Body of pancreas (tissue), 4 donors: ENCODE results near the gene STON1.

Experiments used
- POLR2A ChIP-seq, 3 donors: fragments of 450-650 bp; IDR thresholded peaks; one replicate each; pipeline ENCODE4 v1.6.1; 2016; ENCODE audit warnings: antibody characterized with exemption in 3 of 3, mild to moderate bottlenecking in 2 of 3
- TF ChIP-seq, protein P1 (sequence below), 7 experiments: fragments of 450-650 bp in 4 of 7; fragments of 200-600 bp in 3 of 7; sonication (generic) in 3 of 7; IDR thresholded peaks; one replicate each; pipeline ENCODE4 v1.5.1; 2016 to 2019; ENCODE audit warnings: antibody characterized with exemption in 7 of 7

DNA sequence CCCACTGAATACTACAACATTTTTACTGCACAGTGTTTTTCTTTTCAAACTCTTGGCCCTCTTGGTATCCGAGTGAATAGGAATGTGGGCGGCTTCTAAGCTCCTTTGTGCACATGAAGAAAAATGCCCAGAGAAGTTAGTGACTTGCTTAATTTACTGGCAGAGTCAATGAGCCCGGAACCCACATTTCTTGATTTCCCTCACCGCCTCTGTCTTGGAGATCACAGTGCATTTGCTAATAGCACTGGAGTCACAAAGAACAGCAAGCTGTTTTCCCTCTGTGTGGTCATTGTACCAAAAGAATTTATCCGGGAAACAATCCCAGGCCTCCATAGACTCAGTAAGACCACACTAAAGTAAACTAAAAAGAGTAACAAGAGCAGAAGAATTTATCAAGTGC is 18.9 kb downstream of the STON1 start:
- TF ChIP-seq, protein P1, sequence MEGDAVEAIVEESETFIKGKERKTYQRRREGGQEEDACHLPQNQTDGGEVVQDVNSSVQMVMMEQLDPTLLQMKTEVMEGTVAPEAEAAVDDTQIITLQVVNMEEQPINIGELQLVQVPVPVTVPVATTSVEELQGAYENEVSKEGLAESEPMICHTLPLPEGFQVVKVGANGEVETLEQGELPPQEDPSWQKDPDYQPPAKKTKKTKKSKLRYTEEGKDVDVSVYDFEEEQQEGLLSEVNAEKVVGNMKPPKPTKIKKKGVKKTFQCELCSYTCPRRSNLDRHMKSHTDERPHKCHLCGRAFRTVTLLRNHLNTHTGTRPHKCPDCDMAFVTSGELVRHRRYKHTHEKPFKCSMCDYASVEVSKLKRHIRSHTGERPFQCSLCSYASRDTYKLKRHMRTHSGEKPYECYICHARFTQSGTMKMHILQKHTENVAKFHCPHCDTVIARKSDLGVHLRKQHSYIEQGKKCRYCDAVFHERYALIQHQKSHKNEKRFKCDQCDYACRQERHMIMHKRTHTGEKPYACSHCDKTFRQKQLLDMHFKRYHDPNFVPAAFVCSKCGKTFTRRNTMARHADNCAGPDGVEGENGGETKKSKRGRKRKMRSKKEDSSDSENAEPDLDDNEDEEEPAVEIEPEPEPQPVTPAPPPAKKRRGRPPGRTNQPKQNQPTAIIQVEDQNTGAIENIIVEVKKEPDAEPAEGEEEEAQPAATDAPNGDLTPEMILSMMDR (IDR thresholded peaks at IDR 0.05), result no peak
- no peak for TF ChIP-seq POLR2A (IDR thresholded peaks at IDR 0.05)
